H1 (cell line): ENCODE measurements around the gene ADPRH. TPM values are rescaled to one million over a fixed set of nuclear protein-coding genes. Genes with fewer than 3 reads are reported as not detected.

Source experiments
- JUND ChIP-seq: IDR thresholded peaks from 2 replicates; pipeline ENCODE4 v1.6.1; 2011; ENCODE audit warnings: mild to moderate bottlenecking, improper control_type of control experiment, low read length
- KDM4A ChIP-seq: IDR thresholded peaks from one replicate; pipeline ENCODE4 v1.7.1; 2012; ENCODE audit warnings: low read depth, mild to moderate bottlenecking, moderate library complexity, low read length, inconsistent platforms; ENCODE audit not compliant: severe bottlenecking
- RFX5 ChIP-seq: IDR thresholded peaks from 2 replicates; pipeline ENCODE4 v1.6.1; 2011; ENCODE audit warnings: low read depth, low read length, improper control_type of control experiment, borderline replicate concordance
- RXRA ChIP-seq: IDR thresholded peaks from 2 replicates; pipeline ENCODE4 v1.6.1; 2011; ENCODE audit warnings: low read depth, mild to moderate bottlenecking, low read length, moderate library complexity; ENCODE audit not compliant: insufficient read depth
- TAF1 ChIP-seq: IDR thresholded peaks from 2 replicates; pipeline ENCODE4 v1.6.1; 2011; ENCODE audit warnings: mild to moderate bottlenecking, low read depth, low read length
- polyA plus RNA-seq, 7 experiments: library from polyadenylated mRNA; depleted of rRNA in 3 of 7; stranded (reverse) in 5 of 7; unstranded in 2 of 7; fragments of >200 nt in 5 of 7; fragments of 200-250 nt in 2 of 7; gene quantifications; 1 replicate in 5 of 7; 2 replicates in 1 of 7; 4 replicates in 1 of 7; pipeline versions ENCODE4 v1.2.1 to v1.2.3, GENCODE V29; 2011 to 2013; ENCODE audit warnings: missing spikeins in 2 of 7, mixed read lengths in 2 of 7
- total RNA-seq: library from RNA; stranded (reverse); fragmentation: NEBNext Ultra II Directional; extraction: Animal tissue kit (Norgen Biotek cat#: 25700); gene quantifications from 2 replicates; pipeline ENCODE4 v1.2.1, GENCODE V29; 2021
- TF ChIP-seq, protein P1 (sequence below): fragments of 300-600 bp; sonication (generic); IDR thresholded peaks from 2 replicates; pipeline ENCODE4 v1.7.1; 2012; ENCODE audit warnings: low read length, moderate library complexity, mild to moderate bottlenecking, inconsistent platforms; ENCODE audit not compliant: insufficient replicate concordance
- TF ChIP-seq, protein P2 (sequence below): IDR thresholded peaks from 2 replicates; pipeline ENCODE4 v1.6.1; 2012; ENCODE audit warnings: inconsistent platforms

The ADPRH gene
- total and polyA plus RNA-seq, 2 of the 8 experiments (the other 6 are each of a cell fraction or from before 2014, with no cell fraction given), result 2.6 to 4.2 TPM

DNA sequence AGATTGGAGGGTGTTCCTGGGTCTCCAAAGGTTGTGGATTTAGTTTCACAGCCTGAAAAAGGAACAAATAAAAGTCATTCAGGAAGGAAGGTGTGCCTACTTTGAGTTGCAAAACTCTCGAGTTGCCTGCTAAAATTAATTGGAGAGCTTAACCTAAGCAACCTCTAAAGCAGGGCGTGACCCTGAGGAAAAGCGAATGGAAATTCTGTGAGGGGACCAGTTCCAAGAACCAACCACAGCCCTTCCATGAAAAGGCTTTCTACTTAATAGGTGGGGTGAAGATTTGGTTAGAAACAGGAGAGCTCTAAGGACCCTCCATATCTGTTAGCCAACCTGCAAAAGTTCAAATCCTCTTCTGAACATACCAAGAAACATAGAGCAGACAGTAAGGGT, 21.4 kb upstream of the ADPRH start (continued):
- TF ChIP-seq RXRA (no peak), RFX5 (no peak), KDM4A (no peak), JUND (no peak), TAF1 (no peak)
- TF ChIP-seq, protein P1, sequence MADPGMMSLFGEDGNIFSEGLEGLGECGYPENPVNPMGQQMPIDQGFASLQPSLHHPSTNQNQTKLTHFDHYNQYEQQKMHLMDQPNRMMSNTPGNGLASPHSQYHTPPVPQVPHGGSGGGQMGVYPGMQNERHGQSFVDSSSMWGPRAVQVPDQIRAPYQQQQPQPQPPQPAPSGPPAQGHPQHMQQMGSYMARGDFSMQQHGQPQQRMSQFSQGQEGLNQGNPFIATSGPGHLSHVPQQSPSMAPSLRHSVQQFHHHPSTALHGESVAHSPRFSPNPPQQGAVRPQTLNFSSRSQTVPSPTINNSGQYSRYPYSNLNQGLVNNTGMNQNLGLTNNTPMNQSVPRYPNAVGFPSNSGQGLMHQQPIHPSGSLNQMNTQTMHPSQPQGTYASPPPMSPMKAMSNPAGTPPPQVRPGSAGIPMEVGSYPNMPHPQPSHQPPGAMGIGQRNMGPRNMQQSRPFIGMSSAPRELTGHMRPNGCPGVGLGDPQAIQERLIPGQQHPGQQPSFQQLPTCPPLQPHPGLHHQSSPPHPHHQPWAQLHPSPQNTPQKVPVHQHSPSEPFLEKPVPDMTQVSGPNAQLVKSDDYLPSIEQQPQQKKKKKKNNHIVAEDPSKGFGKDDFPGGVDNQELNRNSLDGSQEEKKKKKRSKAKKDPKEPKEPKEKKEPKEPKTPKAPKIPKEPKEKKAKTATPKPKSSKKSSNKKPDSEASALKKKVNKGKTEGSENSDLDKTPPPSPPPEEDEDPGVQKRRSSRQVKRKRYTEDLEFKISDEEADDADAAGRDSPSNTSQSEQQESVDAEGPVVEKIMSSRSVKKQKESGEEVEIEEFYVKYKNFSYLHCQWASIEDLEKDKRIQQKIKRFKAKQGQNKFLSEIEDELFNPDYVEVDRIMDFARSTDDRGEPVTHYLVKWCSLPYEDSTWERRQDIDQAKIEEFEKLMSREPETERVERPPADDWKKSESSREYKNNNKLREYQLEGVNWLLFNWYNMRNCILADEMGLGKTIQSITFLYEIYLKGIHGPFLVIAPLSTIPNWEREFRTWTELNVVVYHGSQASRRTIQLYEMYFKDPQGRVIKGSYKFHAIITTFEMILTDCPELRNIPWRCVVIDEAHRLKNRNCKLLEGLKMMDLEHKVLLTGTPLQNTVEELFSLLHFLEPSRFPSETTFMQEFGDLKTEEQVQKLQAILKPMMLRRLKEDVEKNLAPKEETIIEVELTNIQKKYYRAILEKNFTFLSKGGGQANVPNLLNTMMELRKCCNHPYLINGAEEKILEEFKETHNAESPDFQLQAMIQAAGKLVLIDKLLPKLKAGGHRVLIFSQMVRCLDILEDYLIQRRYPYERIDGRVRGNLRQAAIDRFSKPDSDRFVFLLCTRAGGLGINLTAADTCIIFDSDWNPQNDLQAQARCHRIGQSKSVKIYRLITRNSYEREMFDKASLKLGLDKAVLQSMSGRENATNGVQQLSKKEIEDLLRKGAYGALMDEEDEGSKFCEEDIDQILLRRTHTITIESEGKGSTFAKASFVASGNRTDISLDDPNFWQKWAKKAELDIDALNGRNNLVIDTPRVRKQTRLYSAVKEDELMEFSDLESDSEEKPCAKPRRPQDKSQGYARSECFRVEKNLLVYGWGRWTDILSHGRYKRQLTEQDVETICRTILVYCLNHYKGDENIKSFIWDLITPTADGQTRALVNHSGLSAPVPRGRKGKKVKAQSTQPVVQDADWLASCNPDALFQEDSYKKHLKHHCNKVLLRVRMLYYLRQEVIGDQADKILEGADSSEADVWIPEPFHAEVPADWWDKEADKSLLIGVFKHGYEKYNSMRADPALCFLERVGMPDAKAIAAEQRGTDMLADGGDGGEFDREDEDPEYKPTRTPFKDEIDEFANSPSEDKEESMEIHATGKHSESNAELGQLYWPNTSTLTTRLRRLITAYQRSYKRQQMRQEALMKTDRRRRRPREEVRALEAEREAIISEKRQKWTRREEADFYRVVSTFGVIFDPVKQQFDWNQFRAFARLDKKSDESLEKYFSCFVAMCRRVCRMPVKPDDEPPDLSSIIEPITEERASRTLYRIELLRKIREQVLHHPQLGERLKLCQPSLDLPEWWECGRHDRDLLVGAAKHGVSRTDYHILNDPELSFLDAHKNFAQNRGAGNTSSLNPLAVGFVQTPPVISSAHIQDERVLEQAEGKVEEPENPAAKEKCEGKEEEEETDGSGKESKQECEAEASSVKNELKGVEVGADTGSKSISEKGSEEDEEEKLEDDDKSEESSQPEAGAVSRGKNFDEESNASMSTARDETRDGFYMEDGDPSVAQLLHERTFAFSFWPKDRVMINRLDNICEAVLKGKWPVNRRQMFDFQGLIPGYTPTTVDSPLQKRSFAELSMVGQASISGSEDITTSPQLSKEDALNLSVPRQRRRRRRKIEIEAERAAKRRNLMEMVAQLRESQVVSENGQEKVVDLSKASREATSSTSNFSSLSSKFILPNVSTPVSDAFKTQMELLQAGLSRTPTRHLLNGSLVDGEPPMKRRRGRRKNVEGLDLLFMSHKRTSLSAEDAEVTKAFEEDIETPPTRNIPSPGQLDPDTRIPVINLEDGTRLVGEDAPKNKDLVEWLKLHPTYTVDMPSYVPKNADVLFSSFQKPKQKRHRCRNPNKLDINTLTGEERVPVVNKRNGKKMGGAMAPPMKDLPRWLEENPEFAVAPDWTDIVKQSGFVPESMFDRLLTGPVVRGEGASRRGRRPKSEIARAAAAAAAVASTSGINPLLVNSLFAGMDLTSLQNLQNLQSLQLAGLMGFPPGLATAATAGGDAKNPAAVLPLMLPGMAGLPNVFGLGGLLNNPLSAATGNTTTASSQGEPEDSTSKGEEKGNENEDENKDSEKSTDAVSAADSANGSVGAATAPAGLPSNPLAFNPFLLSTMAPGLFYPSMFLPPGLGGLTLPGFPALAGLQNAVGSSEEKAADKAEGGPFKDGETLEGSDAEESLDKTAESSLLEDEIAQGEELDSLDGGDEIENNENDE, result no peak
- TF ChIP-seq, protein P2, sequence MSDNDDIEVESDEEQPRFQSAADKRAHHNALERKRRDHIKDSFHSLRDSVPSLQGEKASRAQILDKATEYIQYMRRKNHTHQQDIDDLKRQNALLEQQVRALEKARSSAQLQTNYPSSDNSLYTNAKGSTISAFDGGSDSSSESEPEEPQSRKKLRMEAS, result no peak
- TF ChIP-seq, all 59 proteins: peak for 0
